Measurements from ENCODE around the gene YPEL2. TPM values are rescaled to one million over a fixed set of nuclear protein-coding genes. Genes with fewer than 3 reads are reported as not detected.

YPEL2 gene
- total RNA-seq, 1 experiment from 2014 or later = 0.98 TPM

DNA sequence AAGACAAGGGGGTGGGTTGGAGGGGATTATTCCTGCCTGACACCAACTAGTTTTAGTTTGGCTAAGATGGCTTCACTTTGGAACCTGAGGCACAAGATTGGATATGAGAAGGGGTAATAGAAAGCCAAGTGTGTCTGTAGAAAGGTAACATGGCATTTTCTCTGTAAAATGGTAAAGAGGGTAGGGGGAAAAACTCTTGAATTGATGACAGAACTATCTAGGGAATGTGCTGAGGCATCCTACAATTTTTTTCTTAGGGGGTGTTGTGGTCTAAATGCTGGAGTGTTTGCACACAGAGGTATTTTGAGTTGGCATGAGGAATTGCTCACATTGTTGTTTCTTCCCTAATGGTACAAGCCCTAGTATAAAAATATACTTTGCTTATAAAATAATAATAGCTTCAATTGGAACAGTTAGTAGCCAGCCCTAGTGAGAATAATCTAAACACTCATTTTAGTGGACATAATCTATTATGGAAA is 25.8 kb downstream of the YPEL2 start:
- no peaks in the 10 kb centered on the region for H3K23me2 ChIP-seq (ENCODE audit: insufficient read length, low read depth, low read length, poor library complexity, severe bottlenecking)
- no peak overlapping the region for H3T11ph ChIP-seq (ENCODE audit: low read length)
- Mint-ChIP-seq H3K4me1 (peaks cover 39 to 48% of the 10 kb centered on the region in 2 experiments), H3K27me3 (ENCODE audit: low read depth) (peaks cover 1% of the 10 kb centered on the region; the same call in 1 of the 2 replicates), H3K9me3 (peaks cover 4 to 5% of the 10 kb centered on the region in 2 experiments; a peak in 2 of 5 replicates), H3K4me3 (no peak overlapping the region), H3K36me3 (ENCODE audit: insufficient read depth in 1 of 3, low read depth in 3 of 3) (peaks cover 5 to 31% (median 11%) of the 10 kb centered on the region in 3 experiments; a peak in 6 of 7 replicates), H3K27ac (peak overlapping the region in 1 of 3 experiments; percentile 13; a peak in 2 of 7 replicates)
- H3K27ac ChIP-seq (ENCODE audit: insufficient read length, low read depth, low read length) = no peak overlapping the region
- no peak overlapping the region for H2AK5ac ChIP-seq (ENCODE audit: insufficient read length, low read length)
- H2BK15ac ChIP-seq (ENCODE audit: low read depth, low read length) = no peak overlapping the region
- no peaks in the 10 kb centered on the region for H3K79me1 ChIP-seq (ENCODE audit: insufficient read depth, low read depth, low read length, poor library complexity, severe bottlenecking)
- no peak for DNase-seq
- H3K23ac ChIP-seq (ENCODE audit: insufficient read length, low read depth, low read length) = no peak overlapping the region
- H3K18ac ChIP-seq (ENCODE audit: insufficient read length, low read depth, low read length) = no peak overlapping the region
- no peak overlapping the region for H3K14ac ChIP-seq (ENCODE audit: insufficient read depth, low read length)
- no peak overlapping the region for H4K5ac ChIP-seq (ENCODE audit: insufficient read length, low read depth, low read length)
- no peak overlapping the region for H2BK12ac ChIP-seq (ENCODE audit: insufficient read length, low read depth, low read length)
- no peak overlapping the region for H3K4me2 ChIP-seq (ENCODE audit: insufficient read depth, insufficient read length, low read length)
- H2BK20ac ChIP-seq (ENCODE audit: low read depth, low read length, poor library complexity, severe bottlenecking) = no peak overlapping the region
- H3K9ac ChIP-seq (ENCODE audit: extremely low read depth, insufficient read length, low read length) = no peak overlapping the region
- H2BK5ac ChIP-seq (ENCODE audit: insufficient read length, low read length) = no peak overlapping the region
- no peaks in the 10 kb centered on the region for H4K20me1 ChIP-seq (ENCODE audit: control insufficient read depth, insufficient read depth, insufficient read length)
- no peaks in the 10 kb centered on the region for H3K27me3 ChIP-seq (ENCODE audit: insufficient read depth, low read length)
- no peak overlapping the region for H3K4ac ChIP-seq (ENCODE audit: low read depth, low read length)
- no peak overlapping the region for H4K91ac ChIP-seq (ENCODE audit: insufficient read length, low read depth, low read length)
- H2AFZ ChIP-seq (ENCODE audit: low read length) = no peak overlapping the region
- no peaks in the 10 kb centered on the region for H3K9me3 ChIP-seq (ENCODE audit: control insufficient read depth, low read depth, low read length)
- H3K56ac ChIP-seq (ENCODE audit: insufficient read length, low read depth, low read length) = no peak overlapping the region
- TF ChIP-seq, protein P1, sequence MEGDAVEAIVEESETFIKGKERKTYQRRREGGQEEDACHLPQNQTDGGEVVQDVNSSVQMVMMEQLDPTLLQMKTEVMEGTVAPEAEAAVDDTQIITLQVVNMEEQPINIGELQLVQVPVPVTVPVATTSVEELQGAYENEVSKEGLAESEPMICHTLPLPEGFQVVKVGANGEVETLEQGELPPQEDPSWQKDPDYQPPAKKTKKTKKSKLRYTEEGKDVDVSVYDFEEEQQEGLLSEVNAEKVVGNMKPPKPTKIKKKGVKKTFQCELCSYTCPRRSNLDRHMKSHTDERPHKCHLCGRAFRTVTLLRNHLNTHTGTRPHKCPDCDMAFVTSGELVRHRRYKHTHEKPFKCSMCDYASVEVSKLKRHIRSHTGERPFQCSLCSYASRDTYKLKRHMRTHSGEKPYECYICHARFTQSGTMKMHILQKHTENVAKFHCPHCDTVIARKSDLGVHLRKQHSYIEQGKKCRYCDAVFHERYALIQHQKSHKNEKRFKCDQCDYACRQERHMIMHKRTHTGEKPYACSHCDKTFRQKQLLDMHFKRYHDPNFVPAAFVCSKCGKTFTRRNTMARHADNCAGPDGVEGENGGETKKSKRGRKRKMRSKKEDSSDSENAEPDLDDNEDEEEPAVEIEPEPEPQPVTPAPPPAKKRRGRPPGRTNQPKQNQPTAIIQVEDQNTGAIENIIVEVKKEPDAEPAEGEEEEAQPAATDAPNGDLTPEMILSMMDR (conservative IDR thresholded peaks at IDR 0.05) = no peak
- H4K8ac ChIP-seq (replicated peaks; ENCODE audit: insufficient read length, low read depth, low read length) = no peak overlapping the region
- H3K79me2 ChIP-seq (ENCODE audit: insufficient read depth, low read length) = no peaks in the 10 kb centered on the region
- H3K4me1 ChIP-seq (ENCODE audit: insufficient read depth, low read length) = peaks cover 10% of the 10 kb centered on the region; the same call in 1 of the 2 replicates
- no peak overlapping the region for H2BK120ac ChIP-seq (ENCODE audit: low read depth, low read length, poor library complexity, severe bottlenecking)
